Esophagus (tissue), 2 donors: ENCODE measurements around the gene ZNF37A. TPM values are rescaled to one million over a fixed set of nuclear protein-coding genes. Genes with fewer than 3 reads are reported as not detected.
"Not testable (repeated sequence)": the region's sequence is repeated elsewhere in the genome, so short reads cannot be mapped to it uniquely, and the experiment has no call there.

Source experiments
- H3K27ac ChIP-seq, 2 donors: one replicate each; pipeline ENCODE4 v1.5.1; 2013; ENCODE audit warnings: low read depth in 2 of 2, mild to moderate bottlenecking in 2 of 2, inconsistent platforms in 1 of 2, low read length in 1 of 2, moderate library complexity in 1 of 2
- H3K27me3 ChIP-seq, 2 donors: one replicate each; pipeline ENCODE4 v1.6.1; 2013; ENCODE audit warnings: low read length in 2 of 2, control low read depth in 1 of 2, mild to moderate bottlenecking in 1 of 2; ENCODE audit not compliant: insufficient read depth in 2 of 2, control insufficient read depth in 1 of 2
- H3K36me3 ChIP-seq, 2 donors: one replicate each; pipeline ENCODE4 v1.6.1; 2013; ENCODE audit warnings: low read length in 1 of 2; ENCODE audit not compliant: control insufficient read depth in 2 of 2, insufficient read depth in 2 of 2
- H3K4me1 ChIP-seq, 2 donors: one replicate each; pipeline ENCODE4 v1.6.1; 2013; ENCODE audit warnings: low read length in 1 of 2; ENCODE audit not compliant: control insufficient read depth in 2 of 2, insufficient read depth in 2 of 2
- H3K4me3 ChIP-seq, 2 donors: one replicate each; pipeline ENCODE4 v1.5.1; 2013; ENCODE audit warnings: low read length in 2 of 2, mild to moderate bottlenecking in 2 of 2, low read depth in 1 of 2, moderate library complexity in 1 of 2
- H3K9me3 ChIP-seq, 2 donors: one replicate each; pipeline ENCODE4 v1.6.1; 2013; ENCODE audit warnings: mild to moderate bottlenecking in 2 of 2, low read depth in 1 of 2, low read length in 1 of 2, moderate library complexity in 1 of 2; ENCODE audit not compliant: control insufficient read depth in 2 of 2, insufficient read depth in 1 of 2
- WGBS, 2 donors: extraction: QIAGEN DNeasy Blood & Tissue Kit; methylation state at CpG; one replicate each; pipeline ENCODE4 v1.1.7; 2013; 5-methylcytosine and 5-hydroxymethylcytosine counted together
- polyA plus RNA-seq, 2 donors: library from polyadenylated mRNA; stranded (reverse); fragments of 200-250 nt; gene quantifications; one replicate each; pipeline ENCODE4 v1.2.3, GENCODE V29; 2013
- donor health status: healthy with polysubstance abuse.
- donor health status: Bipolar disorder and iron deficiency.

ZNF37A gene
- polyA plus RNA-seq = 1 to 10 TPM; 2.8 to 3.9 TPM

- Histone ChIP-seq H3K36me3 (peaks cover 4 to 5% of the 10 kb centered on the region in 2 donors), H3K9me3 (no peaks in the 10 kb centered on the region), H3K27me3 (no peaks in the 10 kb centered on the region), H3K4me3 (peak within 1 kb of the TSS; percentile 88 to 90), H3K27ac (peak within 1 kb of the TSS; percentile 88), H3K4me1 (peaks cover 6 to 7% of the 10 kb centered on the region in 2 donors)
- 0% methylated on average over 46 to 59 of the region's 59 CpGs for WGBS, 2 donors
These were observed at the start of gene ZNF37A for GRCh38 chr10:38094158-38094926. Gene ZNF37A (plus strand): TSS chr10:38094337. CDS start chr10:38096618, 2,281 bp downstream.

- 48 to 92% methylated on average over 2 of the region's 2 CpGs for WGBS, 2 donors
These were observed 49.0 kb upstream of the ZNF37A start for GRCh38 chr10:38045129-38045528.

GRCh38 chr10:38047666-38048065 lies 46.5 kb upstream of the ZNF37A start:
- no peak overlapping the region for H3K4me3 ChIP-seq
- peaks cover 0 to 2% of the 10 kb centered on the region in 2 donors for H3K36me3 ChIP-seq
- 80 to 87% methylated on average over 1 of the region's 1 CpG for WGBS, 2 donors
- H3K4me1 ChIP-seq = no peaks in the 10 kb centered on the region
- H3K27ac ChIP-seq = no peak overlapping the region
- H3K27me3 ChIP-seq = no peaks in the 10 kb centered on the region
- no peaks in the 10 kb centered on the region for H3K9me3 ChIP-seq

More at GRCh38 chr10:38045129-38045528, 49.0 kb upstream of the ZNF37A start:
- H3K9me3 ChIP-seq = no peaks in the 10 kb centered on the region
- H3K4me3 ChIP-seq = no peak overlapping the region
- no peak overlapping the region for H3K27ac ChIP-seq
- peaks cover 0 to 2% of the 10 kb centered on the region in 2 donors for H3K36me3 ChIP-seq
- H3K27me3 ChIP-seq = no peaks in the 10 kb centered on the region
- no peaks in the 10 kb centered on the region for H3K4me1 ChIP-seq

- Histone ChIP-seq H3K36me3 (peaks cover 2% of the 10 kb centered on the region in 2 donors), H3K9me3 (peaks cover 0 to 3% of the 10 kb centered on the region in 2 donors), H3K4me1 (no peaks in the 10 kb centered on the region), H3K27ac (no peak overlapping the region), H3K4me3 (no peak overlapping the region), H3K27me3 (no peaks in the 10 kb centered on the region)
- WGBS, 2 donors = 93 to 94% methylated on average over 1 of the region's 1 CpG
These were observed 43.9 kb upstream of the ZNF37A start for GRCh38 chr10:38050212-38050611.

GRCh38 chr10:38054361-38054797 lies 39.8 kb upstream of the ZNF37A start:
- H3K4me3 ChIP-seq = no peak overlapping the region
- H3K4me1 ChIP-seq = no peaks in the 10 kb centered on the region
- peaks cover 4 to 7% of the 10 kb centered on the region in 2 donors for H3K36me3 ChIP-seq
- no peaks in the 10 kb centered on the region for H3K27me3 ChIP-seq
- peaks cover 2 to 7% of the 10 kb centered on the region in 2 donors for H3K9me3 ChIP-seq
- no peak overlapping the region for H3K27ac ChIP-seq

- not testable (repeated sequence) for H3K4me1 ChIP-seq, H3K36me3 ChIP-seq, H3K4me3 ChIP-seq, H3K27me3 ChIP-seq, H3K27ac ChIP-seq
- WGBS, 2 donors = 97% methylated on average over 5 of the region's 5 CpGs
- peaks cover 2 to 10% of the 10 kb centered on the region in 2 donors for H3K9me3 ChIP-seq
These were observed 38.8 kb upstream of the ZNF37A start for GRCh38 chr10:38055274-38055894.

- not testable (repeated sequence) for H3K27ac ChIP-seq, H3K4me3 ChIP-seq, H3K9me3 ChIP-seq, H3K4me1 ChIP-seq, H3K27me3 ChIP-seq, H3K36me3 ChIP-seq
- 71 to 75% methylated on average over 1 of the region's 1 CpG for WGBS, 2 donors
These were observed 24.5 kb upstream of the ZNF37A start for GRCh38 chr10:38069663-38070062.

GRCh38 chr10:38070501-38070900 lies 23.6 kb upstream of the ZNF37A start:
- H3K27me3 ChIP-seq = no peaks in the 10 kb centered on the region
- no peaks in the 10 kb centered on the region for H3K9me3 ChIP-seq
- H3K4me1 ChIP-seq = no peaks in the 10 kb centered on the region

GRCh38 chr10:38072552-38072951 lies 21.6 kb upstream of the ZNF37A start:
- H3K36me3 ChIP-seq = no peaks in the 10 kb centered on the region
- no peak overlapping the region for H3K27ac ChIP-seq
- no peak overlapping the region for H3K4me3 ChIP-seq
- no peaks in the 10 kb centered on the region for H3K27me3 ChIP-seq
- H3K9me3 ChIP-seq = peaks cover 0 to 2% of the 10 kb centered on the region in 2 donors
- H3K4me1 ChIP-seq = no peaks in the 10 kb centered on the region

More at GRCh38 chr10:38070501-38070900, 23.6 kb upstream of the ZNF37A start:
- no peak overlapping the region for H3K27ac ChIP-seq
- H3K4me3 ChIP-seq = no peak overlapping the region
- 86 to 93% methylated on average over 8 of the region's 8 CpGs for WGBS, 2 donors
- H3K36me3 ChIP-seq = no peaks in the 10 kb centered on the region
